HG03139 (cell line): Measurements from ENCODE around the gene CHURC1.

Experiments
- ATAC-seq: cut with Tn5 transposase; IDR thresholded peaks from one replicate; pipeline ENCODE4 v1.9.1; 2021; ENCODE audit not compliant: unreplicated experiment

CHURC1 gene

DNA sequence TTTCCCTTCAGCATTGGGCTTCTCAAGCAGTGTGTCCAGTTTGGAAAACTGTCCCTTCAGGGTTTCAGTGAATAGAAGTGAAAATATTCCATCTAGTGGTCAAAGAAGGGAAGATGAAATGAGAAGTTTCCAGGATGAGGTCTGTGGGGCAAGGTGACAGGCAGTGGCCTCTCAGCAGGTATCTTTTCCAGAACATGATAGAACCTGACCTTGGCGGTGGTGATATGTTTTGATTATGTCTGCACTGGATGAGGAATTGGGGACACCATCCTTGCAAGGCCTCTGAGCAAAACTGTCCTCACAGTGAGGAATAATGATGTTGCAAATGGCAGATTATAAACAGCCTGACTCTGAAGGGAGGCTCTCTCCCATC, 23.6 kb downstream of the CHURC1 start:
- ATAC-seq = no peak

DNA sequence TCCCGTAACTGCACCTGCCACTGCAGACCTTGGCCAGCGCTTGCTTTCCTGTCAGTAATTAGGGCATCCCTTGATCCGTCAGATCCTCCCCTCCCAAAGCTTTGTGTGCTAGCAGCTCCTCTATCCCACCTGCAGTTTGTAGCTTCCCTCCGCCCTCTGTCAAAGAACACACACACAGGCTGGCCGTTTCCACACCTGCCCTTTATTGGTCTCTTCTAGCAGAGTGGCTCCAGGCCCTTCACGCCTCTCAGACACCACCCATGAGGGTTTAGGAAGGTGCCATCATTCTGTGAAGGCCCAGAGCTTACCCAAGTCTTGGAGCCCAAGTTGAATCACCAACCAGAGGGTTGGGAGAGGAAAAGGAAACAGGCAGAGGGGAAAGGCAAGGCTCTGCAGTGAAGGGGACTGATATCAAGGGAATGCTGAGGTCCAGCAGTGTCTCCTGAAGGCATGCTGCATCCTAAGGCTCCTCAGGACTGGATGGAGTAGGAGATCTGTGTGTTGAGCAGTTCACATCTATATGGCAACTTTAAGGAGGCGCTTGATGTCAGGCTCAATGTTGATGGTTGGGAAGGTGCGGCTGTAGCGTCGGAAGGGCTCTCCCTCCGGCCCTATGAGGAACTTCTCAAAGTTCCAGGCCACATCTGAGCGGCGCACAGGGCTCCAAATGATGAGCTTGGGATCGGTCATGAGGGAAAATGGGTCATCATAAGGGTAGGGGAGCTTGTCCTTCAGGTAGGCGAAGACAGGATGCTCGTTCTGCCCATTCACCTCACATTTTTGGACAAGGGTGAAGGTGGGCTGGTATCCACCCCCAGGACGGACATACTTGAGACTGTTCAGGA, 24.9 kb downstream of the CHURC1 start:
- no peak for ATAC-seq

- ATAC-seq = no peak
These were observed 25.5 kb downstream of the CHURC1 start for GRCh38 chr14:64939817-64940190.

GRCh38 chr14:64940336-64940910, 26.2 kb downstream of the CHURC1 start:
- ATAC-seq = no peak

GRCh38 chr14:64942531-64943111, 28.4 kb downstream of the CHURC1 start, which contains the start of gene GPX2:
Gene GPX2 (minus strand): TSS chr14:64942745. CDS start chr14:64942726, 19 bp downstream.
- ATAC-seq = no peak

DNA sequence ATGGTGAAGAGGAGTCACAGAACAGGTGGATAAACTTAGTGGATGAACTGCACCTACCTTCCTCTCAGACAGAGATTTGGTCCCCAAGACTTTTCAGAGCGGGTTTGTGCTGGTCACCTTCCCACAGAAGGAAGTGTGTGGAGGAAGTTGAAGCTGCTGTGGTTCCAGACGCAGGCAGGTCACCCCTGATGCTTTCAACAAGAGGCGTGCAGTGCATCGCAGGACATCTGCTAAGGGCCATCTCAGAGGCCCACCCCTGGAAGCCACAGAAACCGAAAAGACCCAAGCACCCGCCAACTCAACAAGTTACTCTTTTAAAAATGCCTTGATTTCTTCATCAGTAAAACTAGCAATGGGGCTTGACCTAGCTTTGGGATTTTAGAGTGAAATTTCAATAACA, 29.3 kb downstream of the CHURC1 start:
- ATAC-seq = no peak

GRCh38 chr14:64944041-64944440, 29.8 kb downstream of the CHURC1 start:
- ATAC-seq = no peak

DNA sequence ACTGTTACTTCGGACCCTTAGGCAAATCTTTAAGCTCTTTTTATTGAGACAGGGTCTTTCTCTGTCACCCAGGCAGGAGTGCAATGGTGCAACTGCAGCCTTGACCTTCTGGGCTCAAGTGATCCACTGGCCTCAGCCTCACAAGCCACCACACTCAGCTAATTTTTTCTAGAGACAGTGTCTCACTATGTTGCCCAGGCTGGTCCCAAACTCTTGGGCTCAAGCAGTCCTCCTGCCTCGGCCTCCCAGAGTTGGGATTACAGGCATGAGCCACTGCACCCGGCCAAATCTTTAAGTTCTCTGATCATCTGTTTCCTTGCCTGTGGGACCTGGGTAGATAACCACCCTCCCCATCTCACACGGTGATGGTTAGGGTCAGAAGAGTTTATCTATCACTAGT, 30.6 kb downstream of the CHURC1 start:
- ATAC-seq = no peak

DNA sequence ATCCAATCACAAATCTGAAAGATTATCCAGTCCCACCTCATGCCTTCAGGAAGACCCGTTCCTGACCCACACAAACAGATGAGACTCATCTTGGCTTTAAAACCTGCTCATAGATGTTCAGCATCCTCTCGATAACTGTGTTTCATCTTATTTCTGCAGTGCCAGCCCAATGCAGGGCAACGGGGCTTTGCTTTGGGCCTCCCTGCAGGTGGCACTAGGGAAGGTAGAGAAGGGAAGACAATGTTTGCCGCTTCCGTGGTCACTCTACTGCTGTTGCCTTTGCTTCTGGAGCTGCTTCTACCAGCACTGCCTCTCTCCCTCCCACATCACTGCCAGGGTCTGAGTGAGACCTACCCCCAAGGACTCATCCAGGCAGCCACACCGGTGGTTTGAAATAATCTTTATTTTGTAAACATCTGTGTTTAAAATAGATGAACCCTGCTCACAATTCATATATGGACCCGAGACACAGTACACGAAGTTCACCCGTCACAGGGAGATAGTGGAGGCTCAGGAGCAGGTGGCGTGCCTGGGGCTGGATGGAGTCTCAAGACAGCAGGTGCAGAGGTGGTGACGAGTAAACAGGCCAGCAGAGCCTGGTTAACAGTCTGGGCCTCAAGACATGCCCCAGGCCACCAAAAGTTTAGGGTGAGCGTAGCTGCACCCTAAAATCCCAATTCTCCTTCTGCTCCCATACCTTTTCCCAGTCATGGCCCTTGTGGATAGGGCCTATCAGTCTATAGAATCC, 31.4 kb downstream of the CHURC1 start:
- no peak for ATAC-seq

DNA sequence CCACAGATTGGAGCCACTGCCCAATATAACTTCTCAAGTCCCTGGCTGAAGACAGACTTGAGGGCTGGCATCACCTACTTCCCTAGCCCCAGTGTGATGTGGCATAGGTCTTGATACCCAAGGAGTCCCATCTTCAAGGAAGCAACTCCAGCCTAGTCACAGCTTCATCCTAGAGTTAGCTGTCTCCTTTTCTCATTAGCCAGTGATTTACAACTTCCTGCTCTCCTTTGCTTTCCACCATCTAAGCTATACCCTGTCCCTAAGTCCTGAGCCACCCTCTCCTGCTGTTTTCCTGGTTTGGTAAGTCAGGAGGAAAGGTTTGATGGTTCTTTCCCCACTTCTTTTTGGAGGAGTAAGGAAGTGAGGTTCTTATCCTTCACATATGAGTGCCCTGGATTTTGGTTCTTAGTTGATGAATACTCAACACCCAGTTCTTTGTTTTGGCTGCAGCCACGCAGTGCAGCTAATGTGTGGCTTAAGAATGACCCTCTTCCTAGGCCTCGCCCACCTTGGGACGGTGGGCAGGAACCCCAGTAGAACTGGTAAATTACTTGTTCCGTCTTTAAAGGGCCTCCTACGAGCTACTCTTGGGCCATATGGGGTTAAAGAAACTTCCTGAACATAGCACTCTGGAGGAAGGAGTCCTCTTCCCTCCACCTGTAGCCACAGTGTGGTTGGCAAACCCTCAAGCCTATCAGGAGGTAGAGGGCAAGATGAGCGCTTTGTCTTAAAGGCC, 32.2 kb downstream of the CHURC1 start:
- ATAC-seq = no peak

DNA sequence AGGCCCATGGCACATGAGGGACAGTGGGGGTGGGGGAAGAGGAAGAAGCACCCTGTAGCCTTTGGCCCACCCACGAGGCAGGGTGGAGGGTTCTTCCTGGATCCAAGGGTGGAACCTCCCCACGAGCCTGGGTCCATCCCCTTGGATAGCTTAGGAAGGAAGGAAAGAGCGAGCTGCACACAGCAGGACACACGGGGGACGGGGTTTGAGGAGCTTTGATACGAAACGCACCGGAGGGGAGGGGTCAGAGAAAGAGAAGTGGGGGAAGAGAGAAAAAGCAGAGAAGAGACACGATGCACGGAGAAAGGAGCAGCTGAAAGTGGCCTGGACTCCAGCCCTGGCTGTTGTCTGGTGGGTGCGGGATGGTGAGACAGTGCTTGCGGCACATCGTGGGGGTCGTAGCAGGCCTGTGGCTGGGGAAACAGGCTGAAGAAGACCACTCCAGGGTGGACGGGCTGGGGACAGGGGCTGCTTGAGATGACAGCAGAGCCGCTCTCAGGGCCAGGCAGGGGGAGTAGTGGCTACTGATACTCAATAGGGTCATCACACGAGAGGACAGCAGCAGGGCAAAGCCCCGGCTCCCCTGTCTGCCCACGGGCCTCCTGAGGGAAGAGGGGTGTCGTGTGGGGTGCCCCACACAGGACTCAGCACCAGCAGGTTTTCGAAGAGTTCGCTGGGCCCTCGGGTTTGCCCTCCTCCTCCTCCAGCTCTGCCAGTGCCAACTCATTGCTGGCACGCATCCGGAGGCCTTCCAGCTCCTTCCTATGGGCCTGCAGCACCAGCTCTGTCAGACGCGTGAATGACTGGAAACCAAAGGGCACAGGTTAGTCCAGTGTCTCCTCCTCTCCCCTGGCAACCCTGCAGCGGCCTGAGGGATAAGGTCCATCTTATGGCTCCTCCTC, 33.7 kb downstream of the CHURC1 start:
- no peak for ATAC-seq

DNA sequence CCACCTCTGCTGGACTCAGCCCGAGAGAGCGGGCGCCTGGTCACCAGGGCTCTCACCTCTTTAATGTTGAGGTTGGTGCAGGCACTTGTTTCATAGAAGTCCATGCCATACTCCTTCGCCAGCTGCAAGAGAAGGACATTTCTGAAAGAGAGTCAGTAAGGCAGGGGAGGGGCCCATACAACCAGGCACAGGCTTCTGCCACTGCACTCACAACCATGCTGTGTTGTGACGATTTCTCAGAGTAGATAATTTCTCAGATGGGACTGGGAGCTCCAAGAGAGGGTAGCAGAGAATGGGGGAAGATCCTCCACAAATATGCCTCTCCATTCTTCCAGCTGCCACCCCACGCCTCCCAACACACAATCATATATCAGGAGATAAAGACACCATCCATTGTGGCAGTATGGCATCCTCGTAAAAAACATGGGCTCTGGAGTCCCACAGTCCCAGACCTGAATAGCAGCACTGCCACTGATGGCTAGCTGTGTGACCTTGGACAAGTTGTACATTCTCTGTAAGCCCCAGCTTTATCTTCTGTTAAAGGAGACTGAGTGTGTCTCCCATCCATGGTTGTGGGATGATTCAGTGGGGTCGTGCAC, 34.5 kb downstream of the CHURC1 start:
- no peak for ATAC-seq

DNA sequence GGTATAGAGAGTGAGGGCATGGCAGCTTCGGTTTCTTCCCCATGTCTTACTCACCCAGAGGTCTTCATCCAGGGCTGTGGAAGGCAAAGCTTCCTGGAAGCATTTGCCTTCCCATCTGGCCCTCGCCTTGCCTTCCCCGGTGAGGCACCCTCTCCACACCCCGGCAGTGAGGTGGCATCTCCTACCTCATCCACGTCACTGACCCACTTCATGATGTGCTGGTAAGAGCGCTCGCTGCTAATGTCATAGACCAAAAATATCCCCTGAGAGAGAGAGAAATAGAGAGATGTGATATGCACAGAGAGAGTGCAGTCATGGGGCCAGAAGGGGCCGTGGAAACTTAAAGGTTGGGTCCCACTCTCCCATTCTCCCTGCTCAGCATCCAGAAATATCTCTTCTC, 36.6 kb downstream of the CHURC1 start:
- ATAC-seq = no peak

- no peak for ATAC-seq
These were observed 37.0 kb downstream of the CHURC1 start for GRCh38 chr14:64951291-64951690.

GRCh38 chr14:64951724-64952123, 37.5 kb downstream of the CHURC1 start:
- ATAC-seq = no peak

- no peak for ATAC-seq
These were observed 38.5 kb downstream of the CHURC1 start for GRCh38 chr14:64952598-64953309.

DNA sequence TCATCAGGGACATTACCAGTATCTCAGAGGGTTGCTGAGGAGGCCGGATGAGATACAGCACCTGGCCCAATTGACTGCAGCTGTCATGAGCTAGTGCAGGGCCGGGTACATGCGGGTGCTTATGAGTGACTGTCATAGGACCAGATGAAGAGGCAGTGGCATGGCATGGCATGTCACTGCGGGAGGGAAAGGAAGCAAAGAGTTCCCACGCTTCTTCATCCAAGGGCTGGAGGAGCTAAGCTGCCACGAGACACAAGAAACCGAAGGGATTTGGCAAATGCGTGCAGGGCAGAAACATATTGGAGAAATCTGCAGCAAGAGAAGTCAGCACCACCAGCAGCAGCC, 39.0 kb downstream of the CHURC1 start:
- ATAC-seq = no peak

DNA sequence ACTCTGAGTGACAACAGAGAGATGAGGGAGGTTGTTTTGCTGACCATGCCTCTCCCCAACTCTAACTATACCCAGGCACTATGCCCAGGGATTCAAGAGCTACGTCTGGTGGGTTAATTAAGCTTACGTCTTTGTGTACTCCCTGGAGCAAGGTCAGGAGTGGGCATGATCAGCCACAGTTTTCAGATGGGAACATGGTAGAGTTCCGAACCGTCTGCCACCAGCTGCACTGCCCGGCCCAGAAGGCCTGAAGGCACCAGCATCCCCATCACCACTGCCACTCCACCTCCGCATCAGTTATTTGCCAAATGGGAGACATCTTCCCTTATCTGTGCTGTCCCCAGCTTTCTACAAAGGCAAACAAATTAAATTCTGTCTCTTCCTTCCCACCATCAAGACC, 39.4 kb downstream of the CHURC1 start:
- no peak for ATAC-seq
